Urinary bladder (tissue), 4 donors: ENCODE data around the gene NGFR. TPM values are rescaled to one million over a fixed set of nuclear protein-coding genes. Genes with fewer than 3 reads are reported as not detected.

Experiments used
- DNase-seq: peaks from one replicate; pipeline ENCODE4 v3.0.0-alpha.2; 2015; ENCODE audit errors: extremely low spot score
- H3K27ac ChIP-seq: one replicate; pipeline ENCODE4 v1.5.1; 2013; ENCODE audit warnings: low read depth, mild to moderate bottlenecking, moderate library complexity
- H3K36me3 ChIP-seq: one replicate; pipeline ENCODE4 v1.6.1; 2013; ENCODE audit warnings: mild to moderate bottlenecking, moderate library complexity; ENCODE audit not compliant: insufficient read depth
- H3K4me1 ChIP-seq: one replicate; pipeline ENCODE4 v1.6.1; 2013; ENCODE audit warnings: mild to moderate bottlenecking, moderate library complexity; ENCODE audit not compliant: insufficient read depth
- H3K4me3 ChIP-seq: one replicate; pipeline ENCODE4 v1.5.1; 2013; ENCODE audit warnings: low read depth, low read length
- WGBS: extraction: QIAGEN DNeasy Blood & Tissue Kit; methylation state at CpG from one replicate; pipeline ENCODE4 v1.1.7; 2013; 5-methylcytosine and 5-hydroxymethylcytosine counted together
- polyA plus RNA-seq: library from polyadenylated mRNA; stranded (reverse); fragments of 200-250 nt; gene quantifications from one replicate; pipeline ENCODE4 v1.2.3, GENCODE V29; 2013
- total RNA-seq: library from RNA; depleted of rRNA; stranded (reverse); fragments of >200 nt; gene quantifications from one replicate; pipeline ENCODE4 v1.2.3, GENCODE V29; 2014
- donor health status: healthy with polysubstance abuse.
- donor health status: healthy.

NGFR gene
- total and polyA plus RNA-seq, 2 donors = 11.7 to 18.4 TPM

DNA sequence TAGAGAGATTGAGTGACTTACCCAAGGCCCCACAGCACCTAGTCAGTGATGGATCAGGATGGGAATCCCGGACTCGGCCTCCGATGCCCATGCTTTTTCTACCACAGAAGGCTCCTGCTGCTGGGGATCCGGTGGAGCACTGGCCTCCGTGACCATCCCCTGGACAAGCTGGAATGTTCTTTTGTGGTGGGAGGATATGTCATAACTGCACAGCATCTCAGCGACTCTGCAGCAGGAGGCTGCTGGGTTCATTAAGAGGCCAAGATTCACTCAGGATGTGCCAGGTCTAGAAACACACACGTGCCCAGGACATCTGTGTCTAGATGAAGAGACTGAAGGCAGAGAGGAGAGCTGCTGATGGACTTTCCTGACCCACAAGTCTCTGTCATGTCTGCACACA, 34.7 kb upstream of the NGFR start:
- Histone ChIP-seq H3K4me3 (no peak overlapping the region), H3K4me1 (no peaks in the 10 kb centered on the region), H3K36me3 (no peaks in the 10 kb centered on the region), H3K27ac (no peak overlapping the region)
- WGBS = 80% methylated on average over 7 of the region's 7 CpGs
- DNase-seq = no peak

DNA sequence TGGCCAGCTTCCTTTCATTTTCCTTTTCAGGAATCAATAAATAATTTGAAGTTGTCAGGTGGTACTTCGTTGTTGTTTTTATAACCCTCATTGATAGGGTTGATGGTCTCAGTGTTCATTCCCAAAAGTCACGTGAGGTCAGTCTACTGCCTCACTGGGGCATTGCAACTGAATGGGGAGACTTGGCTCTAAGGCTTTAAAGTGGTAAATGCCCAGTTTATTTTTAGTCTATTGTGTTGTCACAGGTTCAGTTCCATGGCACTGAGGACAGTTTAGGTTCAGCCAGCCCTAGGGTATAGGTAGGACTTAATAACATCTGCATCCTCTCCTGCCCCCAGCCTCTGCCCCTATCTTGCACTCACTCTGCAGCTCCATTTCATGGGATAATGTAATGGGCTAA, 33.5 kb upstream of the NGFR start:
- no peak overlapping the region for H3K4me3 ChIP-seq
- no peaks in the 10 kb centered on the region for H3K36me3 ChIP-seq
- WGBS = 55% methylated on average over 2 of the region's 2 CpGs
- DNase-seq = no peak
- H3K27ac ChIP-seq = no peak overlapping the region
- no peaks in the 10 kb centered on the region for H3K4me1 ChIP-seq

DNA sequence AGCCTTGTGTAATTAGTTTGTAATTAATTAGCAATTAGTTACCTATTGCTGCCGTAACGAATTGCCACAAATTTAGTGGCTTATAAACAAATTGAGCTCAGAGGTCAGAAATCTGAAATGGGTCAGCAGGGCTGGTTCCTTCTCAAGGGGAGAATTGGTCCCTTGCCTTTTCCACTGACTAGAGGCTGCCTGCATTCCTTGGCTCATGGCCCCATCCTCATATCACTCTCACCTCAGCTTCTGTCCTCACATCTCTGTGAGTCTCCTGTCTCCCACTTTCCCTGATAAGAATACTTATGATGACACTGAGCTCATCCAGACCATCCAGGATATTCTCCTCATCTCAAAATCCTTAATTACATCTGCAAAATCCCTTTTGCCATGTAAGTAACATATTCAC, 31.0 kb upstream of the NGFR start:
- Histone ChIP-seq H3K27ac (no peak overlapping the region), H3K4me1 (no peaks in the 10 kb centered on the region), H3K36me3 (no peaks in the 10 kb centered on the region), H3K4me3 (no peak overlapping the region)
- 87% methylated on average over 2 of the region's 2 CpGs for WGBS
- DNase-seq = no peak

DNA sequence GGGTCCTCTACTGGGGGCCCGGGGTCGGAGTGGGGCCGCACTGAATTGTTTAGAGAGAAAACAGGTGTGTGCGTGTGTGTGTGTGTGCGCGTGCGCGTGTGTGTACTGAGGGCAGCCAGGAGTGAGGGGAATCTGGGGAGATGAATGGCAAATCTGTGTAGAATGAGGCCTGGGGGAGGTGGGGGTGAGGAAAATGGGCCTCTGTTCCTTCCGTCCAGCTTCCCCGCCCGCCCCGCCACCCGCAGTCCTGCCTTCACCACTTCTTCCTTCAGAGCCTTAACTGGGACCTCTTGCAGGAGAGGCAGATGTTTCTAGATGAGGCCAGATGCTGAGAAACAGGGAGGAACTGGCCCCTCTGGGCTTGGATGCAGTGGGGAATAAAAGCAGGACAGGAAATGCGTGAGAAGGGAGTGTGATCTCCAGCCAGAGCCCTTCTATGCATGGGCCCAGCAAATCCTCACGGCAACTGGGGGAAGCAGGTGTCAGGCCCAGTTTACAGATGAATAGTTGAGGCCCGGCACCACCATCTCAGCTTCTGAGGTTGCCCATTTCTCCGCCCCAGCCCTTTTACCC, 29.7 kb upstream of the NGFR start:
- H3K27ac ChIP-seq = no peak overlapping the region
- 77% methylated on average over 17 of the region's 17 CpGs for WGBS
- DNase-seq = no peak

DNA sequence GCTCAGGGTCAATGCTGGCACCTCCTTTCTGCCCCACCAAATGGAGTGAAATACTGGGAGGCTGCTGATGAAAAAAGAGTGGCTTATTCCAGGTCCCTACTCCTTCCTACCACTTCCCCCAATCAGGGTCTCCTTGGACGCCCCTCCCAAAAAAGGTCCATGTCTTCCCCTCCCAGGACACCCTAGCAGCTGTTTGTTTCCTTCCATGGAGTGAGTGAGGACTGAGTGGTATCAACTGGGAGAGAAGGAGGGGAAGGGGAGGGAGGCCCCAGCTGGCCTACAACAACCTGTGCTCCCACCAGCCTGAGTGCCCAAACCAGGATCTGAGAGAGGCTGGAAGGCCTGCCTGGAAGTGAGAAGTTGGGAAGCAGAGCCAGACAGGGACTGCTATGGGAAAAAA, 28.7 kb upstream of the NGFR start:
- WGBS = 80% methylated on average over 1 of the region's 1 CpG

More for the DNA sequence above, 29.7 kb upstream of the NGFR start:
- Histone ChIP-seq H3K4me1 (no peaks in the 10 kb centered on the region), H3K4me3 (no peak overlapping the region), H3K36me3 (no peaks in the 10 kb centered on the region)

DNA sequence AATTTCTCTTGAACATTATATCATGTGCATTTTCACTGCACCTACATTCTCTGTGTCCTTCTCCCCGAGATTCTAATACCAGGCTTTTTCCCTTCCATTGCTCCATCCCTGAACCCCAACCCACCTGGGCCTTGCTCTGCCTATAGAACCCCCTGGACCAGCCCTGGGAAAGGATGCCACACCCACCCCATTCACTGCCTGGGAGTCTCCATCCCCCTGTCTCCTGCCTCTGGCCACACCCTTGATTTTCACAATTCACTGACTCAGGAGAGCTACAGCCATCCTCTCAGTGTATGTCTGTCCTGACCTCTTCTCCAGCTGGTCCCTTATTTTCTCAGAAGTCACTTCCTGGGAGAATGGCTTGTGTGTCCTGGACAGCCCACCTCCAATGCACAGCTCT, 27.9 kb upstream of the NGFR start:
- Histone ChIP-seq H3K27ac (no peak overlapping the region), H3K36me3 (no peaks in the 10 kb centered on the region), H3K4me1 (no peaks in the 10 kb centered on the region), H3K4me3 (no peak overlapping the region)
- DNase-seq = no peak
- WGBS = 90% methylated on average over 1 of the region's 1 CpG

More for the DNA sequence above, 28.7 kb upstream of the NGFR start:
- no peak overlapping the region for H3K4me3 ChIP-seq
- no peak for DNase-seq
- no peak overlapping the region for H3K27ac ChIP-seq
- no peaks in the 10 kb centered on the region for H3K4me1 ChIP-seq
- no peaks in the 10 kb centered on the region for H3K36me3 ChIP-seq

DNA sequence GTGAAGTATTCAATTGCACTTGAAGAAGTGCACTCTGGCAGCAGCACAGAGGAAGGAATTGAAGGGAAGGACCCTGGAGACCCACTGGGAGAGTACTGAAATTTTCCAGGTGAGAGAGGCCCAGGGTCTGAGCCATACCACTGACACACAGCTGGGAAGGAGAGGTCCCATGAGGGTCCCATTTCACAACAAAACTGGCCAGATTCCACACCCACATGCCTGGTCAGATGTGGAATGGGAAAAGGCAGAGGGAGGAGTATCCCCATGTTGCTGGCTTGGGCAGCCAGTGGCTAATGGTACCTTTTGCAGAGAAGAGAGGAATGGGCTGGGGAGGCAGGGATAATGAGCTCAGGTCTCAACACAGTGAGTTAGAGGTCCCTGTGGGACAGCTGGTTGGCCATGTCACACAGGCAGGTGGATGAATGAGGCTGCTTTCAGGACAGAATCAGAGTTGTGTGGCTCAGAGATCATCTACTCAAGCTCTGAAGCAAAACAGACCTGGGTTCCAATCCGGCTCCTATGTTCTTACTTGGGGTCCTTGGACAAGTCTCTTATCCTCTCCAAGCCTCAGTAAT, 26.2 kb upstream of the NGFR start:
- Histone ChIP-seq H3K27ac (no peak overlapping the region), H3K36me3 (no peaks in the 10 kb centered on the region), H3K4me3 (no peak overlapping the region), H3K4me1 (no peaks in the 10 kb centered on the region)
- WGBS = 98% methylated on average over 1 of the region's 1 CpG
- no peak for DNase-seq

DNA sequence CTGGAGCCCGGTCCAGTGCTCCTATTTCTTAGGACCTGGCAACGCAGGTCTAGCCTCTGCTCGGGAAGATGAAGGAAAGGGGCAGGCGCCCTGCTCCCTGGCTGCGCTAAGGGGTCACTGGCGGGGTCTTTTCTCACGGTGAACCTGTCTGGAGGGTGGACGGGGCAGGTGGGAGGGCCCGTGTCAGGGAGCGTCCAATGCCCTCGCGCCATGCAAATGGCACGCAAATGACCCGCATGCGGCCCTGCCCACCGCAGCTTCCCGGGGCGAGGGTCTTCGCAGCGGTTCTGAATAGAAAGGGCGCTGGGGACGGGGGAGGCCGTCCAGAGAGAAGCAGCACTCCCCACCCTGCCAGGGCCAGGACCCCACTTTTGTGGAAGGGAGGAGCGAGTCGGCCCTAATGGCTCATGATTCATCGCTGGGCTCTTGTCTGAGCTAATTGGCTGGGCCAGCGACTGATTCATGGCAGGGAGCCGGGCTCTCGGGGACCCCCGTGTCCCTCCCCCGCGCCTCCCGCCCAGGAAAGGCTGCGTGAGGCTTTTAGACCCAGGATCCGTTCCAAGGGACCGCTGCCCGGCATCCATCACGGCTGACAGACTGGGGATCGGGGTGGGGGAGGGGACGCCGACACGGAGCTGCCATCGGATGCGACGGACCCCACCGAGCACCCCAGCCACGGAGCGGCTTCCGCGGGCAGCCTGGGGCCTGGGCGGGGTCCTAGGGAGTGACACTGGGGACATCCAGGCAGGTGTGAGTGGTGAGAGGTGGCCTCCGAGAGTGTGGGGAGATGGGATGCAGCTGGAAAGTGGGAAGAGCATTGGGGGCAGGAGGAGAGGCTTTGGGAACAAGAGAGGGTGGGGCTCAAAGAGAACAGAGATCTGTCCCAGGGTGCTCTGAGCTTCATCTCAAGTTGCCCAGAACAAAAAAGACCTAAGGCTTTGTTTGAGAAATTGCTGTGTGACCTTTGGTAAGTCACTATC, 25.0 kb upstream of the NGFR start:
- Histone ChIP-seq H3K27ac (no peak overlapping the region), H3K4me3 (no peak overlapping the region), H3K4me1 (no peaks in the 10 kb centered on the region), H3K36me3 (no peaks in the 10 kb centered on the region)
- no peak for DNase-seq
- 8% methylated on average over 52 of the region's 52 CpGs for WGBS

DNA sequence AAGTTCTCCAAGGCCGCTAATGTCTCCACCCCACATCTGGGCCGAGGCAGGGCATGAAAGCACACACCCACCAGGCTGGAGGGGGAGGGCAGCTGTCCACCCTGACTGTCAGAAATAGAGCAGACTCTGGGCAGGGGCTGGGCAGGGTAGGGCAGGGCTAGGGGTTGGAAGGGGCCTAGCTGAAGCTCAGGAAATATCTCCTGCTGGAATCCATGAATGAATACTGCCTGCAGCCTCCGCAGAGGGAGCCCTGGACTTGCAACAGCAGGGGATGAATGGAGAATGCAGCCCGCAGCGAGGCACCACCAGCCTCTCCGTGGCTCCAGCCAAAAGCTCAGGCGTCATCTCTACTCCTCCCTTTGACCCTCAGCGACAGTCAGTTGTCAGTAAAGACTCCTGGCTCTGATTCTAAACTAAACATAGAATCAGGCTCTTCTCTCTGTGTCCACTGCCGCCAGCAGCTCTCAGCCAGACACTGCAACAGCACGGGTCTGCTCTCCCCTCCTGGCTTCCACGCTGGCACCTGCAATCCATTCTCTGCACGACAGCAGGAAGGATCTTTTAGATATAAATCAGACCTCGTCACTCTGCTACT, 23.9 kb upstream of the NGFR start:
- Histone ChIP-seq H3K4me3 (no peak overlapping the region), H3K27ac (no peak overlapping the region)
- 31% methylated on average over 13 of the region's 13 CpGs for WGBS

DNA sequence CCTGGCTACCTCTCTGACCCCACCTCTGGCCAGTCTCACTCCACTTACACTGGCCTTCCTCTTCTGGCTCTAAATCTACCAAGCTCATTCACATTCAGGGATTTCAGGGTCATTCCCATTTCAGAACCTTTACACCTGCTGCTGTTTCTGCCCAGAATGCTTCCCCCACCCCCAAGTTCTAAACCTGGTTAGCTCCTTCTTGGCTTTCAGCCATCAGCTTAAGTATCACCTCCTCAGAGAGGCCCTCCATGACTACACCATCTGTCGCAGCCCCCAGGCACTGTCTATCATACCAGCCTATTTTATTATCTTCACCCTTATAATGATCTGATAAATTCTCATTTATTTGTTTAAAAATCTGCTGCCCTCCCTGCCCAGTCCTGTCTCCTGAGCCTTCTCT, 23.3 kb upstream of the NGFR start:
- WGBS = 89% methylated on average over 1 of the region's 1 CpG
- DNase-seq = no peak
- Histone ChIP-seq H3K27ac (no peak overlapping the region), H3K4me3 (no peak overlapping the region), H3K36me3 (no peaks in the 10 kb centered on the region), H3K4me1 (no peaks in the 10 kb centered on the region)

More for the DNA sequence above, 23.9 kb upstream of the NGFR start:
- Histone ChIP-seq H3K36me3 (no peaks in the 10 kb centered on the region), H3K4me1 (no peaks in the 10 kb centered on the region)
- DNase-seq = no peak

DNA sequence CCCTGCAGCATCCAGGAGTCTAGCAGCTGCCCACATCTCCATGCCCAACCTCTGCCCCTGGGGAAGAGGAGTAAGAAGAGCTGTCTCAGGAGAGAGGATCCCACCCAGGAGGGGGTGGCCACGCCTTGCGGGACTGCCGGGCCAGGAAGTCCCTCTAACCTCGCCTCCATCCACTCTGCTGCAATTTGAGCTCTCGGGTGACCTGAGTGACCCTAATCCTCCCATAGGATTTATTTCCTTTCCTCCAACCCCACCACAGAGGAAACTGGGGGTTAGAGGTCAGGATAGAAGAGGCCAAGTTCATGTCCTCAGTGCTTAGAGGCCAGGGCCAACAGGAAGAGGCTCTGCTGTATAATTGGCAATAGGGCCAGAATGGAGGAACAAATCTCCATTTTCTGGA, 22.6 kb upstream of the NGFR start:
- WGBS = 72% methylated on average over 5 of the region's 5 CpGs
- H3K27ac ChIP-seq = no peak overlapping the region
- no peak overlapping the region for H3K4me3 ChIP-seq
- no peaks in the 10 kb centered on the region for H3K36me3 ChIP-seq
- no peaks in the 10 kb centered on the region for H3K4me1 ChIP-seq
- no peak for DNase-seq

DNA sequence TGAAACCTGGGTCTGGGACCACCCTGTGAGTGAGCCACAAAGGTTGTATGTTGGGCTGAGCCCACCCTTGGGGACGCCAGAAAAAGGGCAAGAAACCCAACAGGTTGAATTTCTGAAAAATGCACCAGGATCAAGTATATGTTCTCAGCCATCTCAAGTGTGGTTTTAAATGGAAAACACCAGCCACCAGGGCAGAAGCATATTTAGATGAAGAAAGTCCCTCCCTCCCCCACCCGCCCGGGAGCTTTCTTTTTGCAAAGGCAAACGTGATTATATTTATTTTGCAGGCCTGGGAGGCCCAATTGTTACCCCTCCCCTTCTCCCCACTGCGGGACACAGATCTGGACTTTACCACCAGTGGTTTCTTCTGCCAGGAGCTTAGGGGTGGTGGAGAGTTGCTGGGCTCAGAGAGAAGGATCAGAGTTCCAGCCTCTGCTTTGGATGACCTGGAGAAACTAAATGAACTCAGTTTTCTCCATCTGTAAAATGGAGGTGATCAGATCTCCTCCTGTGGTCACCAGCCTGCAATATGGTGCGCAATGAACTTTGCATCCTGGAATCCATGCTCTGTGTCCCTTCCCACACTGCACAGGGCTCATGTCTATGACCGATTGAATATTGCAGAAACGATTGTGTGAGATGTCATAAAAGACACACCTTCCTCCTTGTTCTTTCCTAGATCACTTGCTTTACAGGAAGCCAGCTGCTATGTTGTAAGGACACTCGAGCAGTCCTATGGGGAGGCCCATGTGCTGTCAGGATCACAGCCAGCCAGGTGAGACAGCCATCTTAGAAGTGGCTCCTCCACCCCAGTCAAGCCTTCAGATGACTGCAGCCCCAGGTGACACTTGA, 21.0 kb upstream of the NGFR start:
- Histone ChIP-seq H3K27ac (no peak overlapping the region), H3K36me3 (no peaks in the 10 kb centered on the region), H3K4me3 (no peak overlapping the region), H3K4me1 (no peaks in the 10 kb centered on the region)
- no peak for DNase-seq
- 70% methylated on average over 9 of the region's 9 CpGs for WGBS

DNA sequence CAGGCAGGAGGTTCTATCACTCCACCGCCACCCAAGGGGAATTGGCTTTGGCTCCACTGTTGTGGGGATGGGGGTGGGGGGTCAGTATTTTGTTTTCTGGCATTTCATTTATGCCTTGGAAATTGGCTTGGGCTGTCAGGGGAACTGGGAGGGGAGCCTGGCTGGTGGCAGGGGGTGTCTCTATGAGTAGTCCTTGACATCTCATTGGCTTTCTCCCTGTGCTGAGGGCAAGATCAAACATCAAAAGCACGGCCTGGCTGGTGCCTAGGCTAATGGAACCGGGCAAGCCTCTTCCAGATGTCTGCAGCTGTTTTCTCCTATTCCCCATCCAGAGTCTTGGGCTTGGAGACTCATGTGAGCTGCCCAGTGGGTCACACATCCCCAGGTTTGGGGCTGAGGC, 17.4 kb upstream of the NGFR start:
- Histone ChIP-seq H3K36me3 (no peaks in the 10 kb centered on the region), H3K4me1 (no peaks in the 10 kb centered on the region), H3K4me3 (no peak overlapping the region), H3K27ac (no peak overlapping the region)
- no peak for DNase-seq
- 41% methylated on average over 3 of the region's 3 CpGs for WGBS
